ACHN (cell line): ENCODE measurements around the gene CD96.
"Not testable (repeated sequence)": the region's sequence is repeated elsewhere in the genome, so short reads cannot be mapped to it uniquely, and the experiment has no call there.

ENCODE experiments used
- DNase-seq: peaks from one replicate; pipeline ENCODE4 v3.0.0-alpha.2; 2015
- in situ Hi-C: cut with HindIII; loops from 2 replicates; pipeline ENCODE4 v1.10.0; 2017; ENCODE audit warnings: low sequenced_read_pairs, low pct_ligation_motif_present, low pct_unique_long_range_greater_than_20kb

The CD96 gene

GRCh38 chr3:111652492-111653180 lies 110.6 kb downstream of the CD96 start:
- DNase-seq = no peak

DNA sequence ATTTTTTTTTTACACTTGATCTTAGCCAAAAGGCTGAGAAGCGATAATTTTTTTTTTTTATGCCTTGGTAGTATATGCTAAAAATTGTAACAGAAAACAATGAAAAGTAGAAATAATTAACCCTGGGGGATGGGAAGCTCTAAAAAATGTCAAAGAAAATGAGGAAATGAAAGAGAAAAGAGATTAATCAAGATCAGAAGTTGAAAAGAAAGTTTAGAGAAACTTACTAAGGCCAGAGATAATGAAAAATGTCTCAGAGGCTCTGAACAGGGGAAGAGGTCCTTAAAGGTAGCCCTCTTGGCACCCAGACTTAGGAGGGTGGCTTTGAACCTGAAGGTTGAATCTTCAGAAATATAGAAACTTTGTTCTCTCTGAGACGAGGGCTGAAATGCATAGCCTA lies 111.8 kb downstream of the CD96 start:
- DNase-seq = no peak
- in situ Hi-C loops = no loop called here

More at GRCh38 chr3:111652492-111653180, 110.6 kb downstream of the CD96 start:
- in situ Hi-C loops = no loop called here

- in situ Hi-C loops = no loop called here
- no peak for DNase-seq
Observed at GRCh38 chr3:111662012-111662411, 120.0 kb downstream of the CD96 start.

GRCh38 chr3:111662907-111663306 lies 120.9 kb downstream of the CD96 start:
- in situ Hi-C loops = no loop called here
- DNase-seq = no peak

GRCh38 chr3:111666041-111666735 lies 124.2 kb downstream of the CD96 start:
- in situ Hi-C loops = no loop called here
- no peak for DNase-seq

GRCh38 chr3:111667170-111667569 lies 125.2 kb downstream of the CD96 start:
- DNase-seq = no peak
- in situ Hi-C loops = no loop called here

GRCh38 chr3:111667621-111668239 lies 125.7 kb downstream of the CD96 start:
- in situ Hi-C loops = no loop called here
- DNase-seq = no peak

GRCh38 chr3:111668326-111668725 lies 126.3 kb downstream of the CD96 start:
- in situ Hi-C loops = no loop called here
- no peak for DNase-seq

- in situ Hi-C loops = no loop called here
- DNase-seq = peak; percentile 76
Observed at GRCh38 chr3:111668888-111669488, 127.0 kb downstream of the CD96 start.

DNA sequence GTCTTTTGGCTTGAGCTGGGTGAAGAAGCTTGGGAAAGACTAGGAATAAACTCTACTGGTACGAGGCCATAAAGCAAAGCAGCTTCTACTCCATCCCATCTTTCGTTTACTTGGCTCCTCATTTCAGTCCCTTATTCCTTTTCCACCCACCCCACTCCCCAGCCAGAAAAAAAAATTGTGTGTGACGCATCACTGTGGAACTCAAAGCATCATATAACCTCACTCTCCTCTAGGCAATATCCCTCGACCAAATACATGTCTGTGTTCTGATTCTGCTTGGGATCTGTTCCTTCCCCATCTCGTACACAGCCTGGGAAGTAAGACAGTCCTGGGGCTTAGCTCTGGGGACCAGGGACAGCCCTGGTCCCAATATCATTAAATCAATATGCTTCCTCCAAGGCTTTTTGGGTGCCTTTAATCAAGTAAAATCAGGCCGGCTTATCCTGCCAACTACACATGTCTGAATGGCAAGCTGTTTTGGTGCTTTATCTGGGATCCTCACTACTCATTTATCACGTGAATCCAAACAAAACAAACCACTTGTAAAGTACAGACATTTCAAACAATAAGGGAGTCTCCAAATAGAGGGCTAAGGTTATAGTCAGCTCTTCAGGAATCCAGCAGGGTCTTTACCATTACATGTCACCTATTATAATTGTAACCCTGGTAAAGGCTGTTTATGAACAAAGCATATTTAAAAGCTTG lies 128.1 kb downstream of the CD96 start:
- peak; percentile 67 for DNase-seq
- in situ Hi-C loops = no loop called here

DNA sequence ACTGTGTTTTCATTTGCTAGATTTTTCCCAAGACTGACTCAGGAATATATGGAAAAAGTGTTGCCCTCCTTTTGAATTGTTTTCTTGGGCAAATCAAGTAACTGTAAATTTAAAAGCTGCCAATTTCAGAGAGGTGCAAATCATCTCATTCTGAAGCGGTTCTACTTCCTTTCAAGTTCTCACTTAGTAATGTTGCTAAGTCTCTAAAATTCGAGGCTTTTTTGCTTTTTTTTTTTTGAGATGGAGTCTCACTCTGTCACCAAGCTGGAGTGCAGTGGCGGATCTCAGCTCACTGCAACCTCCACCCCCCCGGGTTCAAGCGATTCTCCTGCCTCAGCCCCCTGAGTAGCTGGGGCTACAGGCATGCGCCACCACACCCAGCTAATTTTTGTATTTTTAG lies 130.5 kb downstream of the CD96 start:
- not testable (repeated sequence) for DNase-seq

DNA sequence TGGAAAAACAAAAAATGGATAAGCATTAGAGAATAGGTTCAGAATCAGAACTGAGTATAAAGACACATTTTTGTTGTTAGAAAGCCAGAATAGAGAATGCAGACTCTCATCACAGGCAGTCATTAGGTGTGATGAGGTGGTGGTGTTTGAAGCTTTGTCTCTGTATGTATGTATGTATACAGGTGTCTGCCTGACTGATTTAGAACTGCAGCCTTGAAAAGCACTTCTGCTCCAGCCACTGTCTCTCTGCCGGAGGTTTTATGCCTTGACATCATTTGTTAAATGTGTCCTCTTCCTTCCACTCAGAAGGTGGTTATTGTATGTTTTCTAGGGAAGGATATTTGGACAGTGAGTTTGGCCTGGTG lies 133.8 kb downstream of the CD96 start:
- in situ Hi-C loops = no loop called here
- no peak for DNase-seq

More for the DNA sequence above, 130.5 kb downstream of the CD96 start:
- in situ Hi-C loops = not testable (repeated sequence)

DNA sequence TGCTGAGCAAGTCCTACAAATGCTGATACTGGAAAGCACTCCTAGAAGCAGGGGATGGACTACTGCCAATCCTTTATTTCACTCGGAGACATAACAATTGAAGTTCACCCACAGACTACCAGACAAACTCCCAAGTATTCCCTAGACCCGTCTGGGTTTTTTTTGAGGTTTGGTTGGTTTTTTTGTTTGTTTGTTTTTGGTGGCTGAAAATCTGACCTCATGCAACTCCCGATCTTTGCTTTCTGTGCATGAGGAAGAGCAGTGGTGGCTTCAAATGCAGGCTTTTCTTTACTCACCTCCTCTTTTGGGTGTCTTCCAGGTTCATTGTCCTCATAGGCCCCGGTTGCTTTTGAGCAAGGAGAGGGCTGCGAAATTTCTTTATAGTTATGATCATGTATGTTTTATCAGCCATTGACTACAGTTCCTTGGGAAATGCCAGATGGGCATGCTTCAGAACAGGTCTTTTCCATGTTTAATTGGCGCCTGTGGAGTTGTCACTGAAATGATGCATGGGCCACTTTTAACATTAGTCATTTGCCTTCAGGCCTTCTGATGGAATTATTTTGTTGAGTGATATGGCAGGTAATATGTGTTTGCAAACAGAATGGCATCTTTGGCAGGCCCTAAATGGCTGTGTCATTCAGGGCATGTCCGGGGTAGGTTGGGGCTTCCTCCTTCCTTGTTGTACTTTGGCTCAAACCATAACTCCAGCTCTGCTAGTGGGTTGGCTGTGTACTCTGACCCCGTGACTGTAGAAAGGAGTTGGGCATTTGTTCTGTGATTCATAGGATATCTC lies 134.4 kb downstream of the CD96 start:
- DNase-seq = peak; percentile 77
- in situ Hi-C loops = no loop called here

DNA sequence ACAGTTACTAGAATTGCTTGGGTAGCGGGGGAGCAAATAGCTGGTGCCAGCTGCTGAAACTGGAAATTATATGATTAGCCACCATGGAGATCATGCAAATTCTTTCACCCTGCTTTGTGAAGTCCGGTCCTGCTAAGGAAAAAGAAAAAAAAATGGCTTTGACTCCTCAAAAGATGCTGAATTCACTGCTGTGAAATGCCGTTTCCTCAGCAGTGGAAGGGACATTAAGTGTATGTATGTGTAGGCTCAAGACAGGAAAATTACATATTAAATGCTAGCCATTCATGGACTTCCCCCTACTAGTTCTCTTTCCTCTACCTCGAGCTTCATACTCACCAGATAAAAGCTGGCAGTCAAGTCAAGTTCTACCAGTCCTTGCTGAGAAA lies 135.0 kb downstream of the CD96 start:
- in situ Hi-C loops = no loop called here
- DNase-seq = no peak

- DNase-seq = no peak
Observed at GRCh38 chr3:111681661-111682426, 139.8 kb downstream of the CD96 start.

DNA sequence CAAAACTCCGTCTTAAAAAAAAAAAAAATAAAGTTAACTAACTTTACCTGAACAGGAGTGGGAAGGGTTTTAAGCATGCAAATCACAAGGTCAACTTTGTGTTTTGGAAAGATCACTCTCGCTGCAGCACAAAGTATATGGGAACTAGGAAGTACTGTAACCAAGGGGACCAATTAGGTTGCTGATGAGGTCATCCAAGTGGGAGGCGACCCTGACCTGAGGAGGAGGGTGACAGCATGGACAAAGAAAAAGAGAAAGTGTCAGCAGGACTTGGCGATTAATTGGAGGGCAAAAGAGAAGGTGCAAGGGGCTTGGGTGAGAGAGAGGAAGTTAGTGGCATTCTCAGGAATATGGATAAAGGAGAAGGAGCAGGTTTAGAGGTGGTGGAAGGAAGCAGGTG lies 142.6 kb downstream of the CD96 start:
- DNase-seq = no peak
- in situ Hi-C loops = no loop called here

More at GRCh38 chr3:111681661-111682426, 139.8 kb downstream of the CD96 start:
- in situ Hi-C loops = no loop called here

DNA sequence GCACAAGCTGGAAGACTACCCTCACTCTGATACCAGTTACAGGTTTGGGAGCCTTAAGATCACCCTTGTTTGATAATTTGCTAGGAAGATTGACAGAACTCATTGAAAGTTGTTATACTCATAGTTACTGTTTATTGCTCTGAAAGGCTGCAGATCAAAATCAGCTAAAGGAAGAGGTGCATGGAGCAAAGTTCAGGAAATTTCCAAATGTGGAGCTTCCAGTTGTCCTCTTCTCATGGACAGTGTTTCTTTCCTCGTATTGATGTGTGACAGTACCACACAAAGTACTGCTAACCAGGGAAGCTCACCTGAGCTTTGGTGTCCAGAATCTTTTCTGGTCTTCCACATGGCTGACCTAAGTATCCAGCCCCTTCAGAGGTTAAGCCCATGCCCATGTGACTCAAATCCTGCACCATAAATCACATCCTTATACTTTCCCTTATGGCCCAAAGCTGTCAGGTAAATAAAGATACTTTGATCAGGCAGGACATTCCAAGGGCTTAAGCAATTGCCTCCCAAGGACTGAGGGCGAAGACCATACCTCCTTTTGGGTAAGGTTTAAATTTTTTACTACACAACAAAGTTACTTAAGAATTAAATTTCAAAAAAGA lies 146.3 kb downstream of the CD96 start:
- DNase-seq = no peak
- in situ Hi-C loops = no loop called here
